HepG2 (cell line): ENCODE measurements around the gene COX7A2L. TPM values are rescaled to one million over a fixed set of nuclear protein-coding genes. Genes with fewer than 3 reads are reported as not detected.

ENCODE experiments used
- ATAC-seq: fragments of 200-7000 bp; cut with Tn5 transposase; 3 replicates; pipeline ENCODE4 v1.9.1; 2020; ENCODE audit warnings: mild to moderate bottlenecking, moderate library complexity
- BruUV-seq: library from RNA; stranded (reverse); fragments of 400-500 nt; replicated peaks from 2 replicates; lab custom pipeline; 2021; lab: Mats Ljungman, UMichigan
- CTCF ChIA-PET: fragments of 300-600 bp; formaldehyde crosslinking; extraction: SDS; loops from one replicate; lab custom pipeline; 2021; ENCODE audit warnings: low total read pairs, inconsistent platforms, low intra/inter-chr PET ratio; lab: Yijun Ruan, JAX
- POLR2A ChIA-PET: fragments of 350-600 bp; sonication (Branson Sonifier 250); formaldehyde crosslinking; loops from one replicate; lab custom pipeline; 2020; ENCODE audit warnings: antibody characterized with exemption, inconsistent platforms; lab: Yijun Ruan, JAX
- DNase-seq: peaks from one replicate; pipeline ENCODE4 v3.0.0-alpha.2; 2015; ENCODE audit warnings: low spot score
- FAIRE-seq: peaks from 3 replicates; lab custom pipeline; 2011; peaks lifted over from hg19 to GRCh38; lab: Jason Lieb, UNC
- H2AFZ ChIP-seq: one replicate; pipeline ENCODE4 v1.6.1; 2011; ENCODE audit warnings: low read length, inconsistent platforms
- H3K27ac ChIP-seq: fragments of 300-600 bp; 3 replicates; pipeline ENCODE4 v1.8.0; 2011; ENCODE audit warnings: mixed run types, mild to moderate bottlenecking, mixed read lengths, low read length, inconsistent platforms; ENCODE audit not compliant: insufficient read depth; ENCODE audit errors: extremely low read length
- H3K27me3 ChIP-seq, 2 experiments: fragments of 200-600 bp in 1 of 2; 2 replicates in 1 of 2; 3 replicates in 1 of 2; pipeline versions ENCODE4 v1.6.0 to v1.8.0; 2011; ENCODE audit warnings: low read length in 2 of 2, mild to moderate bottlenecking in 2 of 2, moderate library complexity in 2 of 2, inconsistent platforms in 1 of 2; ENCODE audit not compliant: insufficient read depth in 2 of 2, control insufficient read depth in 1 of 2
- H3K36me3 ChIP-seq, 2 experiments: fragments of 200-600 bp in 1 of 2; replicated peaks in 1 of 2; 2 replicates in 1 of 2; 3 replicates in 1 of 2; pipeline versions ENCODE4 v1.5.1 to v1.8.0; 2011; ENCODE audit warnings: low read length in 2 of 2, inconsistent platforms in 1 of 2; ENCODE audit not compliant: insufficient read depth in 2 of 2, control insufficient read depth in 1 of 2
- H3K4me1 ChIP-seq: 2 replicates; pipeline ENCODE4 v1.5.1; 2012; ENCODE audit warnings: low read length, inconsistent platforms; ENCODE audit not compliant: insufficient read depth
- H3K4me2 ChIP-seq: 2 replicates; pipeline ENCODE4 v1.6.0; 2011; ENCODE audit warnings: low read depth, low read length, inconsistent platforms
- H3K4me3 ChIP-seq, 3 experiments: fragments of 200-600 bp in 1 of 3; sonication (generic), shearing (Covaris generic) in 1 of 3; replicated peaks in 1 of 3; 2 replicates each; pipeline ENCODE4 v1.5.1; 2011 to 2016; ENCODE audit warnings: low read length in 3 of 3, inconsistent platforms in 2 of 3, low read depth in 2 of 3, mild to moderate bottlenecking in 2 of 3, control low read depth in 1 of 3, mixed read lengths in 1 of 3; ENCODE audit not compliant: insufficient read depth in 1 of 3
- H3K79me2 ChIP-seq: one replicate; pipeline ENCODE4 v1.6.1; 2011; ENCODE audit warnings: low read length, inconsistent platforms; ENCODE audit not compliant: insufficient read depth
- H3K9ac ChIP-seq: 2 replicates; pipeline ENCODE4 v1.6.0; 2011; ENCODE audit warnings: mild to moderate bottlenecking, low read depth, low read length, inconsistent platforms; ENCODE audit not compliant: insufficient read depth
- H3K9me3 ChIP-seq: 2 replicates; pipeline ENCODE4 v1.5.1; 2012; ENCODE audit warnings: mild to moderate bottlenecking, low read length
- H4K20me1 ChIP-seq: 2 replicates; pipeline ENCODE4 v1.6.0; 2011; ENCODE audit warnings: inconsistent platforms, mild to moderate bottlenecking, low read length, moderate library complexity; ENCODE audit not compliant: insufficient read depth
- CEBPB ChIP-seq: IDR thresholded peaks from 2 replicates; pipeline ENCODE4 v1.6.1; 2011; ENCODE audit warnings: low read depth, low read length, improper control_type of control experiment, borderline replicate concordance
- PAF1 ChIP-seq: IDR thresholded peaks from 2 replicates; pipeline ENCODE4 v1.6.1; 2016; ENCODE audit warnings: missing genetic modification reagents, missing compliant biosample characterization
- POLR2G ChIP-seq: fragments of 200-400 bp; formaldehyde crosslinking; IDR thresholded peaks from 2 replicates; pipeline ENCODE4 v1.6.1; 2018; ENCODE audit warnings: mild to moderate bottlenecking, low read depth, low read length, moderate library complexity
- RBM22 ChIP-seq: fragments of 200-400 bp; formaldehyde crosslinking; optimal IDR thresholded peaks from 2 replicates; pipeline ENCODE3; 2017; ENCODE audit warnings: mild to moderate bottlenecking, low read length, moderate library complexity
- TGIF2 ChIP-seq: IDR thresholded peaks from 2 replicates; pipeline ENCODE4 v1.6.1; 2016; ENCODE audit warnings: control low read depth, missing compliant biosample characterization
- ZMYM2 ChIP-seq: sonication (generic); formaldehyde crosslinking; IDR thresholded peaks from 2 replicates; pipeline ENCODE4 v1.8.0; 2022; ENCODE audit warnings: mild to moderate bottlenecking, missing genetic modification reagents
- ZNF512B ChIP-seq: sonication (generic); formaldehyde crosslinking; IDR thresholded peaks from 2 replicates; pipeline ENCODE4 v1.5.1; 2020; ENCODE audit warnings: missing genetic modification reagents, mild to moderate bottlenecking, borderline replicate concordance
- ZNF567 ChIP-seq: sonication (generic); formaldehyde crosslinking; IDR thresholded peaks from 2 replicates; pipeline ENCODE4 v1.8.1; 2023; ENCODE audit warnings: mild to moderate bottlenecking, missing genetic modification reagents, borderline replicate concordance
- WGBS: methylation state at CpG from one replicate; pipeline ENCODE4 v1.1.6; 2017; ENCODE audit warnings: low lambda C conversion rate; 5-methylcytosine and 5-hydroxymethylcytosine counted together
- in situ Hi-C: cut with HindIII; loops from 2 replicates; pipeline ENCODE4 v1.10.0; 2017; ENCODE audit warnings: low pct_unique_long_range_greater_than_20kb; ENCODE audit not compliant: extremely low pct_ligation_motif_present
- intact Hi-C: fragments of 100-400 bp; cut with micrococcal nuclease; formaldehyde crosslinking; loops from one replicate; pipeline ENCODE4 v1.10.0; 2022; ENCODE audit not compliant: unreplicated experiment
- polyA plus RNA-seq, 8 experiments: library from polyadenylated mRNA; depleted of rRNA in 3 of 8; stranded (reverse) in 7 of 8; unstranded in 1 of 8; fragments of >200 nt; fragmentation: Illumina TruSeq in 4 of 8; extraction: Trizol in 4 of 8; gene quantifications; 2 replicates each; pipeline versions ENCODE4 v1.2.1 to v1.2.3, GENCODE V29; 2011 to 2016; ENCODE audit warnings: low read depth in 4 of 8, missing spikeins in 1 of 8, mixed read lengths in 1 of 8; ENCODE audit not compliant: insufficient read depth in 1 of 8
- total RNA-seq, 5 experiments: library from RNA; depleted of rRNA; stranded (reverse); fragments of >200 nt; fragmentation: Illumina TruSeq; extraction: Trizol; gene quantifications; 2 replicates each; pipeline ENCODE4 v1.2.3, GENCODE V29; 2016; ENCODE audit warnings: low read depth in 1 of 5
- TF ChIP-seq, protein P1 (sequence below): sonication (generic); formaldehyde crosslinking; IDR thresholded peaks from 2 replicates; pipeline ENCODE4 v1.4.0; 2020; ENCODE audit warnings: missing genetic modification reagents
- TF ChIP-seq, protein P2 (sequence below): sonication (generic); formaldehyde crosslinking; IDR thresholded peaks from 2 replicates; pipeline ENCODE4 v1.4.0; 2020; ENCODE audit warnings: missing genetic modification reagents, mild to moderate bottlenecking, borderline replicate concordance

COX7A2L gene
- total and polyA plus RNA-seq, 2 of the 13 experiments (the other 11 are each of a cell fraction or from before 2014, with no cell fraction given): 155 to 201 TPM

- Histone ChIP-seq H3K9ac (no peak overlapping the region), H4K20me1 (peaks cover 61% of the 10 kb centered on the region), H2AFZ (no peak overlapping the region), H3K9me3 (no peaks in the 10 kb centered on the region), H3K27me3 (no peaks in the 10 kb centered on the region), H3K4me1 (peaks cover 8% of the 10 kb centered on the region), H3K27ac (no peak overlapping the region), H3K4me2 (no peak overlapping the region), H3K36me3 (peaks cover 27 to 73% of the 10 kb centered on the region in 2 experiments), H3K79me2 (no peaks in the 10 kb centered on the region), H3K4me3 (no peak overlapping the region)
- BruUV-seq: TSS peak; percentile 14
- no peak for TF ChIP-seq ZMYM2 (CRISPR knock-in tag)
- peak; percentile 93 for TF ChIP-seq RBM22
- TF ChIP-seq PAF1 (CRISPR knock-in tag): peak; percentile 60; the same call in 1 of the 2 replicates
- TF ChIP-seq CEBPB: peak; percentile 72
- peak; percentile 12; the same call in 1 of the 2 replicates for TF ChIP-seq POLR2G
- no peak for TF ChIP-seq ZNF567
- no peak for TF ChIP-seq TGIF2
- ChIA-PET CTCF (no interaction called here), POLR2A (no interaction called here)
- ATAC-seq (no peak), DNase-seq (no peak), FAIRE-seq (no peak)
- intact Hi-C loops: no loop called here
- in situ Hi-C loops: no loop called here
- 95% methylated on average over 9 of the region's 9 CpGs for WGBS
Observed at GRCh38 chr2:42331569-42332284, 29.3 kb downstream of the COX7A2L start.

GRCh38 chr2:42329736-42330135, 31.3 kb downstream of the COX7A2L start:
- H3K4me2 ChIP-seq: no peak overlapping the region
- no peak overlapping the region for H3K9ac ChIP-seq
- H3K4me3 ChIP-seq: no peak overlapping the region
- DNase-seq: no peak
- in situ Hi-C loops: no loop called here
- ChIA-PET POLR2A (no interaction called here), CTCF (no interaction called here)
- H3K36me3 ChIP-seq: peaks cover 30 to 89% of the 10 kb centered on the region in 2 experiments
- no peaks in the 10 kb centered on the region for H3K9me3 ChIP-seq
- H3K79me2 ChIP-seq: no peaks in the 10 kb centered on the region
- peaks cover 25% of the 10 kb centered on the region for H3K4me1 ChIP-seq
- H3K27ac ChIP-seq: no peak overlapping the region
- no TSS peak for BruUV-seq
- no peak for ATAC-seq
- WGBS: 98% methylated on average over 5 of the region's 5 CpGs
- H2AFZ ChIP-seq: no peak overlapping the region
- FAIRE-seq: no peak
- intact Hi-C loops: loop anchor here (5.0 kb wide), 1 partner anchor 237 kb away; no protein-coding TSS in a partner anchor
- H3K27me3 ChIP-seq: no peaks in the 10 kb centered on the region
- H4K20me1 ChIP-seq: peaks cover 63% of the 10 kb centered on the region
- TF ChIP-seq, protein P1, sequence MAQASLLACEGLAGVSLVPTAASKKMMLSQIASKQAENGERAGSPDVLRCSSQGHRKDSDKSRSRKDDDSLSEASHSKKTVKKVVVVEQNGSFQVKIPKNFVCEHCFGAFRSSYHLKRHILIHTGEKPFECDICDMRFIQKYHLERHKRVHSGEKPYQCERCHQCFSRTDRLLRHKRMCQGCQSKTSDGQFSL: no peak
- TF ChIP-seq, protein P2, sequence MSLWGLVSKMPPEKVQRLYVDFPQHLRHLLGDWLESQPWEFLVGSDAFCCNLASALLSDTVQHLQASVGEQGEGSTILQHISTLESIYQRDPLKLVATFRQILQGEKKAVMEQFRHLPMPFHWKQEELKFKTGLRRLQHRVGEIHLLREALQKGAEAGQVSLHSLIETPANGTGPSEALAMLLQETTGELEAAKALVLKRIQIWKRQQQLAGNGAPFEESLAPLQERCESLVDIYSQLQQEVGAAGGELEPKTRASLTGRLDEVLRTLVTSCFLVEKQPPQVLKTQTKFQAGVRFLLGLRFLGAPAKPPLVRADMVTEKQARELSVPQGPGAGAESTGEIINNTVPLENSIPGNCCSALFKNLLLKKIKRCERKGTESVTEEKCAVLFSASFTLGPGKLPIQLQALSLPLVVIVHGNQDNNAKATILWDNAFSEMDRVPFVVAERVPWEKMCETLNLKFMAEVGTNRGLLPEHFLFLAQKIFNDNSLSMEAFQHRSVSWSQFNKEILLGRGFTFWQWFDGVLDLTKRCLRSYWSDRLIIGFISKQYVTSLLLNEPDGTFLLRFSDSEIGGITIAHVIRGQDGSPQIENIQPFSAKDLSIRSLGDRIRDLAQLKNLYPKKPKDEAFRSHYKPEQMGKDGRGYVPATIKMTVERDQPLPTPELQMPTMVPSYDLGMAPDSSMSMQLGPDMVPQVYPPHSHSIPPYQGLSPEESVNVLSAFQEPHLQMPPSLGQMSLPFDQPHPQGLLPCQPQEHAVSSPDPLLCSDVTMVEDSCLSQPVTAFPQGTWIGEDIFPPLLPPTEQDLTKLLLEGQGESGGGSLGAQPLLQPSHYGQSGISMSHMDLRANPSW (CRISPR knock-in tag): no peak
- TF ChIP-seq ZNF512B: no peak
